ENCODE results near the gene KRT6A. TPM values are rescaled to one million over a fixed set of nuclear protein-coding genes. Genes with fewer than 3 reads are reported as not detected.

KRT6A gene
- total and polyA plus RNA-seq, 9 of the 15 experiments (the other 6 are each of a cell fraction or from before 2014, with no cell fraction given), result 0.26 TPM; not detected in 8

GRCh38 chr12:52502877-52503276 is 9.8 kb upstream of the KRT6A start:
- FAIRE-seq, result no peak
- 0% methylated on average over 1 of the region's 1 CpG for WGBS (ENCODE audit: insufficient coverage, low coverage, missing lambda C conversion rate)

More at GRCh38 chr12:52502877-52503276, 9.8 kb upstream of the KRT6A start:
- Histone ChIP-seq H3K27ac (ENCODE audit: extremely low read depth, low read depth, low read length) (no peak overlapping the region), H2AFZ (ENCODE audit: low read depth, low read length) (no peak overlapping the region), H3K4me3 (no peak overlapping the region), H3K36me3 (ENCODE audit: control insufficient read depth, insufficient read depth, low read length) (no peaks in the 10 kb centered on the region), H3K9ac (ENCODE audit: insufficient read depth in 1 of 2, low read depth in 2 of 2, low read length in 2 of 2) (no peak overlapping the region), H3K4me2 (ENCODE audit: insufficient read depth, low read length) (no peak overlapping the region), H4K20me1 (replicated peaks; ENCODE audit: control insufficient read depth, insufficient read depth, low read length) (no peaks in the 10 kb centered on the region), H3K27me3 (ENCODE audit: control insufficient read depth in 2 of 2, insufficient read depth in 2 of 2, low read length in 2 of 2) (no peaks in the 10 kb centered on the region; a peak in 1 of 5 replicates), H3K79me2 (ENCODE audit: control insufficient read depth, insufficient read depth, low read length) (no peaks in the 10 kb centered on the region), H3K9me1 (ENCODE audit: control insufficient read depth, insufficient read depth, low read length) (no peaks in the 10 kb centered on the region), H3K9me3 (replicated peaks; ENCODE audit: control insufficient read depth, insufficient read depth, low read depth, low read length) (no peaks in the 10 kb centered on the region), H3K4me1 (replicated peaks in 1 of 2; ENCODE audit: control insufficient read depth in 2 of 2, insufficient read depth in 2 of 2, low read length in 2 of 2) (no peaks in the 10 kb centered on the region)
- intact Hi-C loops (cut with micrococcal nuclease) (no loop called here), in situ Hi-C loops (cut with MboI) (no loop called here)
- TF ChIP-seq, protein P1, sequence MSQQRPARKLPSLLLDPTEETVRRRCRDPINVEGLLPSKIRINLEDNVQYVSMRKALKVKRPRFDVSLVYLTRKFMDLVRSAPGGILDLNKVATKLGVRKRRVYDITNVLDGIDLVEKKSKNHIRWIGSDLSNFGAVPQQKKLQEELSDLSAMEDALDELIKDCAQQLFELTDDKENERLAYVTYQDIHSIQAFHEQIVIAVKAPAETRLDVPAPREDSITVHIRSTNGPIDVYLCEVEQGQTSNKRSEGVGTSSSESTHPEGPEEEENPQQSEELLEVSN (IDR thresholded peaks at IDR 0.05; ENCODE audit: borderline replicate concordance in 1 of 2, extremely low read depth in 1 of 2, insufficient read depth in 1 of 2, insufficient read length in 1 of 2, low read depth in 1 of 2, low read length in 1 of 2, poor library complexity in 1 of 2, severe bottlenecking in 1 of 2), result no peak
- TF ChIP-seq, protein P2, sequence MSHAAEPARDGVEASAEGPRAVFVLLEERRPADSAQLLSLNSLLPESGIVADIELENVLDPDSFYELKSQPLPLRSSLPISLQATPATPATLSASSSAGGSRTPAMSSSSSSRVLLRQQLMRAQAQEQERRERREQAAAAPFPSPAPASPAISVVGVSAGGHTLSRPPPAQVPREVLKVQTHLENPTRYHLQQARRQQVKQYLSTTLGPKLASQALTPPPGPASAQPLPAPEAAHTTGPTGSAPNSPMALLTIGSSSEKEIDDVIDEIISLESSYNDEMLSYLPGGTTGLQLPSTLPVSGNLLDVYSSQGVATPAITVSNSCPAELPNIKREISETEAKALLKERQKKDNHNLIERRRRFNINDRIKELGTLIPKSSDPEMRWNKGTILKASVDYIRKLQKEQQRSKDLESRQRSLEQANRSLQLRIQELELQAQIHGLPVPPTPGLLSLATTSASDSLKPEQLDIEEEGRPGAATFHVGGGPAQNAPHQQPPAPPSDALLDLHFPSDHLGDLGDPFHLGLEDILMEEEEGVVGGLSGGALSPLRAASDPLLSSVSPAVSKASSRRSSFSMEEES (CRISPR knock-in tag; IDR thresholded peaks at IDR 0.05), result peak; percentile 79
- TF ChIP-seq TBL1XR1 (IDR thresholded peaks at IDR 0.05; ENCODE audit: low read length in 2 of 2) (no peak), ZNF232 (CRISPR knock-in tag; IDR thresholded peaks at IDR 0.05) (no peak), ZC3H11A (IDR thresholded peaks at IDR 0.05; ENCODE audit: low read depth, low read length) (no peak), ZNF134 (CRISPR knock-in tag; conservative IDR thresholded peaks at IDR 0.05) (no peak), ZNF280A (IDR thresholded peaks at IDR 0.05; ENCODE audit: low read depth, partially characterized antibody) (no peak)
- TF ChIP-seq, protein P3, sequence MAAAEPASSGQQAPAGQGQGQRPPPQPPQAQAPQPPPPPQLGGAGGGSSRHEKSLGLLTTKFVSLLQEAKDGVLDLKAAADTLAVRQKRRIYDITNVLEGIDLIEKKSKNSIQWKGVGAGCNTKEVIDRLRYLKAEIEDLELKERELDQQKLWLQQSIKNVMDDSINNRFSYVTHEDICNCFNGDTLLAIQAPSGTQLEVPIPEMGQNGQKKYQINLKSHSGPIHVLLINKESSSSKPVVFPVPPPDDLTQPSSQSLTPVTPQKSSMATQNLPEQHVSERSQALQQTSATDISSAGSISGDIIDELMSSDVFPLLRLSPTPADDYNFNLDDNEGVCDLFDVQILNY (CRISPR knock-in tag; IDR thresholded peaks at IDR 0.05), result no peak
- no TSS peak for BruUV-seq (replicated peaks)
- CTCF ChIA-PET (ENCODE audit: low intra/inter-chr PET ratio), result no interaction called here
- DNase-seq (ENCODE audit: extremely low read depth in 1 of 4, low spot score in 3 of 4) (no peak), ATAC-seq (no peak)
- POLR2A ChIA-PET, result no interaction called here
